ENCODE measurements around the gene HEXA.
"Not testable (repeated sequence)": the region's sequence is repeated elsewhere in the genome, so short reads cannot be mapped to it uniquely, and the experiment has no call there.

HEXA gene

DNA sequence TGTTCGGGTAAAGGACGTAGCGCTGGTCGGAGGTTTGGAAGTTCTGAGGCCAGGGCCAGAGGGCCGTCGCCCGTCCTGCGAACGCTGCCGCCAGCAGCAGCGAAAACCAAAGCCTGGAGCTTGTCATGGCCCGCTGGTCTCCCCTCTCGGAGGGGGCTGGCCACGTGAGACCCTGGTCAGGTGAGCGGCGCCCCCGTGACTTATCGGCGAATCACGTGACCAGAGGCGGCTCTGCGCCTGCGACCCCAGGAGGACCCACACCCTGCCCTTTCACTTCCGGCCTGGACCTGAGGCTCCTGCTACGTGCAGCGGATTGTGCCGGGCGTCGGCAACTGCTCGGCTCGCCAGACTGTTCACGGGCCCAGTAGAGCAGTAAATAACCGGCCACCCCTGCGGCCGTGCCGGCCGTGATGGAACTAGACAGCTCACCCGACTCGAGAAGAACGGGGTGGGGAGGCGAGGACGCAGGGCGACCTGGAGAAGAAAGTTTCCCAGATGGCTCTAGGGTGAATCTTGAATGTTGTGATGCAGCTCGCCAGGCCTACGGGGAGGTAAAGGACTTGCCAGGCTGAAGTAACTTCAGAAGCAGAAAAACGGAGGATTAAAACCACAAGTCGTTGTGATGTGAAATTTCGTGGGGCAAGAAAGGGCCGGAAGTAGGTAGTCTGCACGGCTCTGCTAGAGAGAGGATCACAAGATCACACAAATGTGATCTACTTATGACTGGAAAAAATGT, at the start of gene HEXA:
Gene HEXA (minus strand): TSS at position 169 of the 736 bp plus-strand sequence. CDS start 42 bp downstream, at position 127.
- peak; percentile 75 to 98 (median 81) for DNase-seq (ENCODE audit: low read depth in 3 of 3)

DNA sequence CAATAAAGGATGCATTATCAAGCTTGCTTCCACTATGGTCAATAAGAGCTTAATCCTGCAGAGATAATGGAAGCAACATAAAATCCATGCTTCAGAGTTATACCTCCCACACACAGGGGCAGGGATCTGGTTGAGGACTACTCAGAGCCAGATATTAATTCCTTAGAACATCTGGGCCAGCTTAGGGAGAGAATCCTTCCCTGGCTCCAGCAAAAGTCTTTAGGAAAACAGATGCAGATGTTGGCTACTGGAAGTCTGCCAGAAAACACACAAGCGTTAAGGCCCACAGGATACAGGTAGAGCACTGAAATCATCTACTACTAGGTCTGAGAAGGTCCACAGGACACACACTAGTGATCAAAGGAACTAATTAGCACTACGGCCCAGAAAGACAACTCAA, 47.4 kb upstream of the HEXA start:
- no peak for DNase-seq (ENCODE audit: low read depth in 3 of 3)

DNA sequence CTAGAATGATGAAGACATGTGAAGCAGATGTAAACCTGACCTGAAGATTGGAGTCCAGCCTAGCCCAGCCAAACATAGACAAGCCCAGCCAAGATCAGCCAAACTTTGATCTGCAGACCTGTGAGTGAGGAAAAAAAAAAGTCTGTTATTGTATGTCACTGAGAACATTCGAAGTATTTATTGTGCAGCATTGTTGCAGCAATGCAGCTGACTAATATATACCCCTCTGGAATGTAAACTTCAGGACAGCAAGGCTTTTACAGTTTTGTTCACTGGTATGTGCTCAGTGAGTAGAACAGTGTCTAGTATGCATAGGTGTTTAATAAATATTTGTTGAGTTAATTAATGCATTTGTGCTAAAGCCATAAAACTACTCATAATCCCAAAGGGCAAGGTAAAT, 45.7 kb upstream of the HEXA start:
- no peak for DNase-seq (ENCODE audit: low read depth in 3 of 3)

DNA sequence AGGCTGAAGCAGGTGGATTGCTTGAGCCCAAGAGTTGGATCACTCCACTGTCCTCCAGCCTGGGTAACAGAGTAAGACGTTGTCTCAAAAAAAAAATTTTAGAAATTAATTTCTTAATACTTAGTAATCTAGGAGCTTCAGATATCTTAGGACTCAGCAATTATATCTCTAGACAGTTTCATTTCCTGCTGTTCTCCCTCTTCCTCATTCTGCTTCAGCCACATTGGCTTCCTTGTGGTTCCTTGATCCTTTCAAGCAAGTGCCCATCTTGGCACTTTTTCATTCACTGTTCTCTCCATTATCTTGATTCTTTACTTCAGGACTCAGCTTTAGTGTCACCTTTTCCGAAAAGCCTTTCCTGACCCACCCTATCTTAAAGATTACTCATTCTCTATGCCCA, 44.8 kb upstream of the HEXA start:
- DNase-seq (ENCODE audit: low read depth in 3 of 3): no peak

DNA sequence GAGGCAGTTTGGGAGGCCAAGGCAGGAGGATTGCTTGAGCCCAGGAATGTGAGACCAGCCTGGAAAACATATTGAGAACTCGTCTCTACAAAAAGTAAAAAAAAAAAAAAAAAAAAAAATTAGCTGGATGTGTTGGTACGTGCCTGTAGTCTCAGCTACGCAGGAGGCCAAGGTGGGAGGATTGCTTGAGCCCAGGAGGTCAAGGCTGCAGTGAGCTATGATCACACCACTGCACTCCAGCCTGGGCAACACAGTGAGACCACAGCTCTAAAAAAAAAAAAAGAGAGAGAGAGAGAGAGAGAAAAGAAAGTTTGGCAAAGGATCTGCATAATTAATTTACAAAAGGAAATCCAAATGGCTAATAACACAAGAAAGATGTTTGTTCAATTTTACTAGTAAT, 44.0 kb upstream of the HEXA start:
- not testable (repeated sequence) for DNase-seq (ENCODE audit: low read depth in 3 of 3)

DNA sequence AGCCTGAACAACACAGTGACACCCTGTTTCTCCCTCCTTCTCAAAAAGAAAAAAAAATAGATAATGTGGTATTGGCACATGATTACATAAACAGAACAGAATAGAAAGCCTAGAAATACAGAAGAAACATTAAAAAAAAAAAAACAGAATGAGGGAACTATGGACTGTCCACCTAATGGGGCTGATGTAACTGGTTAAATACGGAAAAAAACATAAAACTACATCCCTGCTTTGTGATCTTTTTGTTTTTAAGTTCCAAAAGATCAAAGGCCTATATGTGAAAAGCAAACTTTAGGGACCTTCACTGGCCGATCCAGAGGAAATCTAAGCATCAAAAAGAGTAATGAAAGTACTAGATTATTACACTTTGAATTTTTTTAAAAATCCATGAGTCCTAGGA, 39.5 kb upstream of the HEXA start:
- no peak for DNase-seq (ENCODE audit: low read depth in 3 of 3)

DNA sequence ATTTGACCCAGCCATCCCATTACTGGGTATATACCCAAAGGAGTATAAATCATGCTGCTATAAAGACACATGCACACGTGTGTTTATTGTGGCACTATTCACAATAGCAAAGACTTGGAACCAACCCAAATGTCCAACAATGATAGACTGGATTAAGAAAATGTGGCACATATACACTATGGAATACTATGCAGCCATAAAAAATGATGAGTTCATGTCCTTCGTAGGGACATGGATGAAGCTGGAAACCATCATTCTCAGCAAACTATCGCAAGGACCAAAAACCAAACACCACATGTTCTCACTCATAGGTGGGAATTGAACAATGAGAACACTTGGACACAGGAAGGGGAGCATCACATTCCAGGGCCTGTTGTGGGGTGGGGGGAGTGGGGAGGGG, 37.5 kb upstream of the HEXA start:
- DNase-seq (ENCODE audit: low read depth in 3 of 3): not testable (repeated sequence)

DNA sequence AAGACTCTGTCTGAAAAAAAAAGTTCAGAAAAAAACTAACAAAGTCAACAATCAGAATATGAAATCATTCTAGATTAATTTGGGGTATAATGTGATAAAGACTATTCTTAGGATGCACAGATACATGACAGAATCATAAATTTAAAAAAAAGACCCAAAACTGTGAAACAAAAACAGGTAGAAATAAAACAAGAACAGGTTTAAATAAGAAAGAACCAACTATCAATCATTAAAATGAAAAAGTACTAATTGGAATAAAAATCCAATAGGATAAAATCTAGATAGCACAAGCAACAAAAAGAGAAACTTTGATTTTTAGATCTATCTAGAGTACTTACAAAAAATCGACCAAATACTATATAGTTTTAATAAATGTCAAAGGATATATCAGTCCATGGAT, 35.7 kb upstream of the HEXA start:
- no peak for DNase-seq (ENCODE audit: low read depth in 3 of 3)

DNA sequence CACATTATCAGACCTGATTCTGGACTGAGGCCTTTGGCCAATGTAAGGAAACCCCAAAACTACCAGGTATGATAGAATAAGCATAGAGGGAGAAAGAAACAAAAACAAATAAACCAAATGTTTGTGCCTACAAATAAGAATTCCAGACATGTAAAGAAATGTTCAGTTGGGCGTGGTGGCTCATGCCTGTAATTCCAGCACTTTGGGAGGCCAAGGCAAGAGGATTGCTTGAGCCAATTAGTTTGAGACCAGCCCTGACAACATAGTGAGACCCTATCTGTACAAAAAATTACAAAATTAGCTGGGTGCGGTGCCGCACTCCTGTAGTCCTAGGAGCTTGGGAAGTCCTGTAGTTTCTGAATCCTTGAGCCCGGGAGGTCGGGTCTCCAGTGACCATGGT, 35.3 kb upstream of the HEXA start:
- DNase-seq (ENCODE audit: low read depth in 3 of 3): no peak

DNA sequence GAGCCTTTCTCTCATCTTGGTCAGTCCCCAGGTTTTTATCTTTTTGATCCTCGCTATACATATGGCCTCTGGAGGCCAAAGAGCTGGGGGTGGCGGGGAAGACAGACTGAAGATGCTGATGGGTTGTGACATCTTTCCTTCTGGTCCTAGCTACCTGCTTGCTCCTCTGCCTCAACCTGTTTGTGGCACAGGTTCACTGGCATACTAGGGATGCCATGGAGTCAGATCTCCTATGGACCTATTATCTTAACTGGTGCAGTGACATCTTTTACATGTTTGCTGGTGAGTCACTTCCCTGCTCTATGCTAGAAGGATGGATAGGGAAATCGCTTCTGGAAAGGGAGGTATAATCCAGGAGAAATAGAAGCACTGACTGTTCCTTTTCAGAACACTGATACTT, 31.1 kb upstream of the HEXA start:
- no peak for DNase-seq (ENCODE audit: low read depth in 3 of 3)

DNA sequence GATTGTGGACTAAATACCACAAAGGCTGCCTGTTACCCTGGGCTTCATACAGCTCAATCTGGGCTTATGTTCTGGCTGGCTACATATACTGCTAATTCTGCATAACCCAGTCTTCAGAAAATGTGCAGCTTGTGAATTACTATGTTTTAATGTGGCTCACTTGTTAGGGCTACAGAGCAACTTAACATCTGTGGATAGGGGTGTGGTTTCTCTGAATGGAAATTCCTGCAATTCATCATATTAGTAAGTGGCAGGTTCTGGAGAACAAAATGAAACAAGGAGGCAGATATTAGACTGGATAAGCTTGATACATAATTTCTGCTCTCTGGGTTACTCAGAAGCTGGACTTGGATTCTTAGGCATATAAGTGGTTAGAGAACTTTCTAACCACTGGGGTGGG, 29.0 kb upstream of the HEXA start:
- DNase-seq (ENCODE audit: low read depth in 3 of 3): no peak

DNA sequence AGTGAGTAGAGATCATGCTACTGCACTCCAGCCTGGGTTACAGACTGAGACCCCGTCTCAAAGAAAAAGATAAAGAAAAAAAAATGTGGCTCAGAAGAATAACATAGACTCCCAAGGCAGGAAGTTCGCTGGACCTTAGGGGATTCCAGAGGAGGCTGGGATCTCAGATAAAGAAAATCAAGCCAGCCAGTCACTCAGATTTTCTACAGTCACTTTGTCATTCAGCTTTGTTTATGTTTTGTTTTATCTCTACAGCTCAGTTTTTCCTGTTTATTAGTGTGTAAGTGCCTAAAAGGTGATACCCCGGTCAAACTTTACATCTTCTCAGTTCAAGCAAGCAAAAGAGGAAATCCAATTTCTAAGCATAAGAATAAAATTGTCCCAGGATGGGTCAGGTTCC, 28.5 kb upstream of the HEXA start:
- no peak for DNase-seq (ENCODE audit: low read depth in 3 of 3)

DNA sequence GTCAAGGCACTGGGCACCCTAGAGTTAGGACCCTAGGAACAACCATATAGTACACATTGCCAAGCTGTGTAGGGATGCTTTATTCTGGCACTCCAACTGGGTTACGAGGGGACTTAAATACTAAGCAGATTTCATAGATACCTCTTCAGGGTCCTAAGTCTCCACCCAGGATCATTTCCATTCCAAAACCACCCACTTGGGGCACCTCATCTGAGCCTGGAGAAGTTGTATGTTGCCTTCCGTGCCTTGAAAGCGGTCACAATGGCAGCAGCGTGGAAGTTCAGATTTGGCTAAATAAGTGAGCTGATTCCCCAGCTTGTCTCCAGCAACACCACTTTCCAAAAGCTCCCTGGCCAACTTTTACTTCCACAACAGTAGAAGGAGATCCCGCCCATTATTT, 26.9 kb upstream of the HEXA start:
- DNase-seq (ENCODE audit: low read depth in 3 of 3): no peak

DNA sequence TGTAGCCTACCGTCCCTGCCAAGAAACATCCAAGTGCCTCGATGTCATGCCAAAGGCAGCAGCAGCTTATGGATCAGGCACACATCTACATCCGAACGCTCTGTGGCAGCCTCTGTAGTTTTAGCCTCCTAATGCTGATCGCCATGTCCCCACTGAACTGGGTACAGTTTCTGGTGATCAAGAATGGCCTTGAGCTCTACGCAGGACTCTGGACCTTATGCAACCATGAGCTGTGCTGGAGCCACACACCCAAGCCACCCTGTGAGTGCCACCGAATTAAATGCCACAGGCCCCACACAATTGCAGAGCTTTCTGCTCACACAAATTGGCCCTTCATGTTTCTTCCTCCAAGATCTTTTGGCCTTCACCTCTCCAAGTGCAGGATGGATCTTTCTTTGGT, 22.8 kb upstream of the HEXA start:
- no peak for DNase-seq (ENCODE audit: low read depth in 3 of 3)

DNA sequence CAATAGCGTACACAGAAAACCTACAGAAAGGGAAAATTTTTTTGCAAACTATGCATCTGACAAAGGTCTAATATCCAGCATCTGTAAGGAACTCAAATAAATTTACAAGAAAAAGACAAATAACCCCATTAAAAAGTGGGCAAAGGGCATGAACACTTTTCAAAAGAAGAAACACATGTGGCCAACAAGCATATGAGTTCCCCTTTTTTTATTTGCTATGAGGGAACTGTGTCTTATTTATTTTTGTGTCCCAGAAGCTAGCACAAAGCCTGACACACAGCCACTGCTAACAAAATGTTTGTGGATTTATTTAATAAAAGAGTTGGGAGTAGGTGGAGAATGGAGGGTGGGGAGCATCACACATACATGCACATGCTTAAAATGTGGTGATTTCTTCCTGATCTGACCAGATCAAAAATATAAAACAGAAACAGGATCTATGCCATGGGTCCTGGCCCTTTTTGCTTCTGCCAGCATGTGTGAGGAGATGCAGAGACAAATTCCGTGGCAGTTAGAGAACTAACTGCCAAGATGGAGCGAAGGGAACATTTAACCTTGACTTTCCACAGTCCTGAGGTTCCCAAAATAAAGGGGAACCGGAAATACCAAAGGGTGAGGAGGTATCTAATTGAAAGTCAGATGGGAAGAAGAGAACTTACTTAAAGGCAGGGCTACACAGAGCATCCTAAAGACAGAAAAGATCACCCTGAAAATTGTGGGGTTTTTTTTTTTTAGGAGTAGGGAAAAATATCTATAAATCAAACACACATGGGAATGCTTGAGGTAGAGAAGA, 22.2 kb upstream of the HEXA start, which contains the start of gene TMEM202:
Gene TMEM202 (plus strand): TSS at position 510 of the 793 bp plus-strand sequence. CDS start 22 bp downstream, at position 532.
- DNase-seq (ENCODE audit: low read depth in 3 of 3): no peak

DNA sequence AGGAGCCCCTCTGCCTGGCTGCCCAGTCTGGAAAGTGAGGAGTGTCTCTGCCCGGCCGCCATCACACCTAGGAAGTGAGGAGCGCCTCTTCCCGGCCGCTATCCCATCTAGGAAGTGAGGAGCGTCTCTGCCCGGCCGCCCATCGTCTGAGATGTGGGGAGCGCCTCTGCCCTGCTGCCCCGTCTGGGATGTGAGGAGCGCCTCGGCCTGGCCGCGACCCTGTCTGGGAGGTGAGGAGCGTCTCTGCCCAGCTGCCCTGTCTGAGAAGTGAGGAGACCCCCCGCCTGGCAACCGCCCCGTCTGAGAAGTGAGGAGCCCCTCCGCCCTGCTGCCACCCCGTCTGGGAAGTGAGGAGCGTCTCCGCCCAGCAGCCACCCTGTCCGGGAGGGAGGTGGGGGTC, 20.5 kb upstream of the HEXA start:
- DNase-seq (ENCODE audit: low read depth in 3 of 3): not testable (repeated sequence)

DNA sequence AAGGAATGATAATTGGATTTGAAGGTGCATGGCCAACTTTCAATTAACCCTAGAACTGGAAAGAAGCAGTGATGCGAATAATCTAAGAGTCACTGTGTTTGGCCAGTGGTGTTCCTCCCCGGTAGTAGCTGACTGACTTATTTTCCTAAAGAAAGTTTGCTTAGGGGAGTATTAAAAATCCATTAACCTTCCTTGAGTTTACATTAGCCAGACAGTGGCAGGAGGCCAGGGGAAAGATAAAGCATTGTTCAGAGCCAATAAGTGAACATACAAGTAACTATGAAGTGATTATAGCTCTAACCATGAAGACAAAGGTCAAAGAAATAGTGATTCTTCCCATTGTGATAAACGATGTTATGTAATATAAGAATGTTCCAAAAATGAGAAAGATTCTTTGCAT, 13.4 kb upstream of the HEXA start:
- no peak for DNase-seq (ENCODE audit: low read depth in 3 of 3)

DNA sequence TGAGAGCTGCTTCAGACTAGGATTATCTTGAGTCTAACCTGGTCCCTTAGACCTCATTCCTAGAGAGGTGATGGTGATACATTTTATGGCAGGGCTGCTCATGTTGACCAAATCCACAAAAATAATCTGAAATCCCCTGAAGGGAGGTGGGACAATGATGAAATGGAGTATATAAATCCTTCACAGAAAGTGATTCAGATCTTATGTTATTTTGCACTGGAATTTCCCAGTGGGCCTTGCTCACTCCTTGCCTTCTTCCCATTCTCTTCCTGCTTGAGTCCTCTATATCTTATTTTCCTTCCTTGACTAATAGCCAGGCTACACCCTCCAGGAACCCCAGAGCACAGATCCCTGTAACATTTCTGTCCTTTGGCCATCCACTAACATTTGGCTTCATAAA, 11.9 kb upstream of the HEXA start:
- DNase-seq (ENCODE audit: low read depth in 3 of 3): no peak

DNA sequence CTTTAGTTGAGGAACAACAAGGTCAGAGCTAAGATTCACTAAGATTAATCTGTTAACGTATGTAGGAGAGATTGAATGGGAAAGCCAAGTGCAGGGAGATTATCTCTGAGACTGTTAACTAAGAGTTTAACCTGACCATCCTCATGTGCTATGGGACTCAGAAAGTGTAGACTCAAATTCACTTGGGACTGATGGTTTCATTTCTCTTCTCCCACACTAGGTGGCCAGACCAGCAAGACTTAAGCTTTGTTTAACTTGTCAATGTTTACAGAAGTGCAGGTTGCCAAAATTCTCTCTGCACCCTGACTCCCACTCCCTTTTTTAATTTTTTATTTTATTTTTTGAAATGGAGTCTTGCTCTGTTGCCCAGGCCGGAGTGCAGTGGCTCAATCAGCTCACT, 6.3 kb upstream of the HEXA start:
- no peak for DNase-seq (ENCODE audit: low read depth in 3 of 3)

DNA sequence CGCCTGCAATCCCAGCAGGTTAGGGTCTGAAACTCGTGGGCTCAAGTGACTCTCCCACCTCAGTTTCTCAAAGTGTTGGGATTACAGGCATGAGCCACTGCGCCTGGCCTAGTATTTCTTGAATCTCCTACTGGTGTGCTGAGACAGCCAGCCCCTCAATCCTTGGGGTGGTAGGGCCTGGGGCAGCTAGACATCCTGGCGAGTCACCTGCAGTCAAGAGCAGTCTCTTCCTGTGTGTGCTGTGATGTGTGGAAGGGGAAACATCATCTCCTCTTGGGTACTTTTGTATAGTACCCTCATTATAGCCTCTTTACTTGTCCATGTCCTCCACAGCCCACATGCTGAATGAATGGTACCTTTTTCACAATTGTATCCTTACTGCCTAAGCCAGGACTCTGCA, 4.9 kb upstream of the HEXA start:
- DNase-seq (ENCODE audit: low read depth in 3 of 3): no peak

DNA sequence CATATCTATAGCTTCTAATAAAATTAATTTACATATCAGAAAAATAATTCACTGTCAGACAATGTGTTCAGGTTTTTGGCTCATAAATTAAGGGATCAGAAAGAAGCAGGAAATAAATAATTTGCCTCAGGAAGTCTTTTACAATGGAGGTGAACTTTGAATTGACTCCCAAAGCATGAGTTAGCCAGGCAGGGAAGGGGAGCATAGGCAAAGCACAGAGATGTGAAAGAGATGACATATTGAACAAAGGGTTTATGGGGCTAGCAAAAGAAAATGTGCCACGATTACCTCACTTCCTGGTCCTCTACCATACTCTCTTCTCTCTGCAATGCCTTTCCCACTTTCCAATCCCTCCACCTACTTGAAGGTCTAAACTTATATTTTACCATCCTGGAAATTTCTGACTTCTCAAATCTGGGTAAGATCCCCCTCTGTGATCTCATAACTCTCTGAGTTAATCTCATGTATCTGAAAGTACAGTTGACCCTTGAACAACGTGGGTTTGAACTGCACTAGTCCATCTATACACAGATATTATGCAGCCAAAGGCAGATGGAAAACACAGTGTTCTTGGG, 4.1 kb upstream of the HEXA start:
- DNase-seq (ENCODE audit: low read depth in 3 of 3): no peak

DNA sequence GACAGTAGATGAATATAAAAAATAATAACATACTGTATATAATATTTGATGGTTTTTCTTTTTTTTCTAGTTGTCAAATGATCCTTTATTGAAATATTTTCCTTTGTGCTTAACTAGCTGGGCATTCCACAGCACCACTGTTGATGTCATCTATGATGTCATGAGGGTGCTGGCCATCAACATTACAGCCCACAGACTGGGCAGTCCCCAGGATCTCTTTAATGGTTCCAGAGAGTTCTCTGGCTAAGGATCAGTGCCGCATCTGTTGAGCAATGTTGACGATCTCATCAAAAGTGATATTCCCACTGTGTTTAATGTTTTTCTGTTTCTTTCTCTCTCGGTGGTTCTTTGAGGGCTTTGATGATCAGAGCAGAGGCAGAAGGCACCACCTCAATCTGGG, 3.3 kb upstream of the HEXA start:
- DNase-seq (ENCODE audit: low read depth in 3 of 3): not testable (repeated sequence)

DNA sequence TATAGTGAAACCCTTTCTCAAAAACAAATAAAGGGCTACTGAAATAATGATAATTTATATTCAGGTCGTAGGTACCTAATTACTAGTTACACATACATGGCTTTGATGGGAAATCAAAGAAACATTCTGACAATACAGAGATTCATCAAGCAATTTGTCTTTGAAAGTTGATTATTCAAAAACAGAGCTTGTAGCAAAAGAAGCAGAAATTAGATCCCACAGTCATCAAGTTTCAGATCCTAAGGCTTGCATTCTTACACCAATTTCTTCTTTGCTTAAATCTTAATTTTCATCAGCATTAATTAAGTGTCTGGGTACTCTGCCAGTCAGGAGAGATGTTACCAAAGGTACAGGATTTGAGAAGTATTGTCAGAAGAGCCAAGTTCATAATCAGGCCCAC, 1.5 kb upstream of the HEXA start:
- no peak for DNase-seq (ENCODE audit: low read depth in 3 of 3)
